GDM1 (cell line): ENCODE data around the gene ALPL.

Source experiments
- DNase-seq: peaks from one replicate; lab custom pipeline; 2025; lab: John Stamatoyannopoulos, UW

The ALPL gene

DNA sequence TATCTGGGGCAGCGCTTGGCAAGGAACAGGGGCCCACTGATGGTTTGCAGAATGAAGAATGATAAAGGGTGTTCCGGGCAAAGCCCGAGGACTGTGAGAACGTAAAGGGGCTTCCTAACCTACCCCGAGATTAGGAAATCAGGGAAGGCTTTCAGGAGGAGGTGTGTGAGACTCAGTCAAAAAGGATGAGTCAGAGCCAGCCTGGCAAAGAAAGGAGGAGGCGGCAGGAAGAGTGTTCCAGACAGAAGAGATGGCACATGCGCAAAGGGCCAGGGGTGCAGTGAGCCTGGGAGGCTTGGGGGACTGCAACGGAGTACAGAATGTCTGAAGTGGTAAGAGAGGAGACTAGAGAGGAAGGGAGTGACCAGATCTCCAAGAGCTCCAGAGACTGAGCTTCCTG lies 89.7 kb downstream of the ALPL start:
- DNase-seq: no peak

- DNase-seq: no peak
Measured at GRCh38 chr1:21599402-21599801, 90.2 kb downstream of the ALPL start.

DNA sequence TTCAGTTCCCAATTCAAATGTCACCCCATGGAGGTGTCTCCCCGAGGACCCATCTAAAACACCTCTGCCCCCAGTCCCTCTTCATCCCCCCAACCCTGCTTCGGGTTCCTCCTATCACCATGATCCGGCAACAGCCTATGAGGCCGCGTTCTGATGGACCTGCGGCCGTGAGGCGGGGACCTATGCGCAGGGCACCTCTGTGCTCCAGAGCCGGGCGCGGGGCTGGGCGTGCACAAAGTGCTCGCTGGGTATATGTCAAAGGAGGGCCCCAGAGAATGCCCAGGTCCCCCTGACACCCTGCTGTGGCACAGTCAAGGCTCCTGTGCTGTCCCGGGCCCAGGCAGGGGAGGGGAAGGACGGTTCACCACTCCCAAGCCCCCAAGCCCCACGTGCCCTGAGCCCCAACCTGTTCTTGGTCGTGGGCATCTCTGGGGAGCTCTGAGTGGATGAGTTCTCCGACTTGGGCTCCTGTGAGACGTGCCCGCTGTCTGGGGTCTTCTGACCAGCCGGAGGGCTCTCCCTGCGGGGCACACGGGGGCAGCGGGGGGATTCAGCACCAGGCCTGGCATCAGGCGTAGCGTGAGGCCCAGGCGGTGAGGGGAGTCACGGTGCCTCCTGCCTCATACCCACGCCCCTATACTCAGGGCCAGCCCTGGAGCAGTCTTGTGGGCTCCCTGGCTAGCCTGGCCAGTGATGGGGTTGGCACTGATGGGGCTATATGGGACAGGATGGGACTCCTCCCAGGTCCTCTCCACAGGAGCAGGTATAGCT lies 92.2 kb downstream of the ALPL start:
- DNase-seq: no peak

DNA sequence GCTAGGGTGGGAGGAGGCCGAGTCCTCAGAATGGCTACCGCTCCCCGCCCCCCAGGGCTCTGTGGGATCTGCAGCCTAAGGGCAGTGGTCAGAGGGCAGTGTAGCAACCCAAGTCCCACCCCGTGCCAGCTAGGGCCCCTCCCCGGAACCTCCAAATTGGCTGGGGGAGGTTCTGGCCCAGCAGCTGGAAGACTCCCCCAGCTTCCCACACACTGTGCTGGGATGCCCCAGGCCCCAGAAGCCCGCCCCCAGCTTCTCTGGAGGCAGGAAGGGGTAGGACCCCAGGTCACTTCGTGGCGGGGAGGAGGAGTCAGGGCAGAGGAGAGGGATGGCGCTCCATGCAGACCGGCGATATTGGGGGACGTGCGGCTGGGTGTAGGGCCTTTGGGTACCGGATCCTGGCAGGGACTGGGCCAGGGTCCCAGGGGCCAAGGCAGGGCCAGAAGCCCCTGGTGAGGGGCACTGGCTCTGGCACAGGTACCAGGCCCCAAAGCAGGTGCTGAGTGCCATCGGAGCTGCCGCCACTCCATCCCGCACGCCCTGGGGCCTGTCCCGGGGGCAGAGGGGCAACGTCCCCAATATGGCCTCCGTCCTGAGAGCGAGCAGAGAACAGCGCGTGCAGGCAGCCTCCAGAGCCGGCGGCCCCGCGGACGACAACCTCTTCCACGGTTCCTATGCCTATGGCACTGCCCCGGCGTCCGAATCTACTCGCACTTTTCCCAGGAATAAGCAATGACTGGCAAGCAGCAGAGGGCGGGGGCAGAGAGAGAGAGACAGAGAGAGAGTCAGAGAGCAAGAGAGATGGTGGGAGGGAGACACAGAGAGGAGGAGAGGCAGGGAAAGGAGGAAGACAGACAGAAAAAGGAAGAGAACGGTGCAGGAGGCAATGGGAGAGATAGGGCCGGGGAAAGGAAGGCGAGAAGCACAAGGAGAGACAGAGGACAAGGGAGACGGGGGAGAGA lies 94.2 kb downstream of the ALPL start:
- no peak for DNase-seq

DNA sequence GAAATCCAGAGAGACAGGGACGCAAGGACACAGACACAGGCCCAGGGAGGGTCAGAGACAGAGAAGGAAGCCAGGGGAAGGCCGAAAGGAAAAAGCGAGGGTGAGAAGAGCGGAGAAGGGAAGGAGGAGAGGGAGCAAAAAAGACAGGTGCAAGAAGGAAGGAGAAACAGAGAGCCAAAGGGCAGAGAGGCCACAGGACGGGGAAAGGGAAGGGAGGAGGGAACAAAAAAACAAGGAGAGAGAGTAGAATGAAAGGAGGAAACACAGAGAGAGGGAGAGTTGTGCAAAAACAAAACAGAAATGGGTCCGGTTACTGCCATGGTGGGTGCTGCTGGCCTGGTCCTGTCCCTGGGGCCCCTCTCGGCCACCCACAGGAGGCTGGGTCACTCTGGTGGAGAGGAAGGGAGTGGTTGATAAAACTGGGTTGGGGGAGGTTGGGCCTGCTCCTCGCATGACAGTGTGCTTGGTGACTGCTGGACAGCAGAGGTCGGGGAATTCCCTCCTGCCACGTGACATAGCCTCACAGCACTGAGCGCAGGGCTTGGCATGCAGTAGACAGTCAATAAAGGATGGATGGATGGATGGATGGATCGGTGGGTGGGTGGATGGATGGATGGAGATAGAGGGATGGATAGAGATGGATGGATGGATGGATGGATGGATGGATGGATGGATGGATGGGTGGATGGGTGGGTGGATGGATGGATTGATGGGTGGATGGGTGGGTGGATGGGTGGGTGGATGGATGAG lies 95.2 kb downstream of the ALPL start:
- DNase-seq: no peak

GRCh38 chr1:21605012-21605715 lies 95.9 kb downstream of the ALPL start:
- no peak for DNase-seq

DNA sequence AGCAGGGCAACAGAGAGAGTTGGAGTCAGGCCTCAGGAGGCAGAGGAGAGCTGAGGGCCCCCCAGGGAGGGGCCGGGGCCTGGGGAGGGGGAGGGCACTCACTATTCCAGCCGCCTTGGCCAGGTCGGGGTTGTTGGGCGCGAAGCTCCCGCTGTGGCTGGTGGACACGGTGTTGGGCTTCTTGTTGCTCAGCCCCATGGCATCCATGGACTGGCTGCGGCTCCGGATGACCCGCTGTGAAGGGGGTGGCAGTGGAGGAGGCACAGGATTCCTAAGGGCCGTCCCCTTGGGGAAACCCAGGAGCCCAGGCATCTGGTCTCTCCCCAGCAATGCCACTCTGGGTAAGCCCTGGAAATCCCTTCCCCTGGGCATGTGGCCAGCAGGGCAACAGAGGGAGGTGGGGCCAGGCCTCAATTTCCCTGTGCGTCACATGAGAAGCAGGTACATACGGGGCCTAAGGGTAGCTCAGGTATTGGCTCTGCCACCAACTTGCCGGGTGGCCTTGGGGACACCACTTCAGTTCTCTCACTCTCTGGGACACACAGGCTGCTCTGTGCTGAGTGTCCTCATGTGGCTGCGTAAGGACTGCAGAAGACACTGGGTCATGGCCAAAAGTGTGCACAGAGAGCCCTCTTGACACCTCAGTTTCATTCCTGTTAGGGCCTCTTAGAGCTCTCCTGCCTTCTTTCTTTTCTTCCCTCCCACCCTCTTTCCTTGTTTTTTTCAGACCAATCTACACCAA lies 96.9 kb downstream of the ALPL start:
- no peak for DNase-seq

DNA sequence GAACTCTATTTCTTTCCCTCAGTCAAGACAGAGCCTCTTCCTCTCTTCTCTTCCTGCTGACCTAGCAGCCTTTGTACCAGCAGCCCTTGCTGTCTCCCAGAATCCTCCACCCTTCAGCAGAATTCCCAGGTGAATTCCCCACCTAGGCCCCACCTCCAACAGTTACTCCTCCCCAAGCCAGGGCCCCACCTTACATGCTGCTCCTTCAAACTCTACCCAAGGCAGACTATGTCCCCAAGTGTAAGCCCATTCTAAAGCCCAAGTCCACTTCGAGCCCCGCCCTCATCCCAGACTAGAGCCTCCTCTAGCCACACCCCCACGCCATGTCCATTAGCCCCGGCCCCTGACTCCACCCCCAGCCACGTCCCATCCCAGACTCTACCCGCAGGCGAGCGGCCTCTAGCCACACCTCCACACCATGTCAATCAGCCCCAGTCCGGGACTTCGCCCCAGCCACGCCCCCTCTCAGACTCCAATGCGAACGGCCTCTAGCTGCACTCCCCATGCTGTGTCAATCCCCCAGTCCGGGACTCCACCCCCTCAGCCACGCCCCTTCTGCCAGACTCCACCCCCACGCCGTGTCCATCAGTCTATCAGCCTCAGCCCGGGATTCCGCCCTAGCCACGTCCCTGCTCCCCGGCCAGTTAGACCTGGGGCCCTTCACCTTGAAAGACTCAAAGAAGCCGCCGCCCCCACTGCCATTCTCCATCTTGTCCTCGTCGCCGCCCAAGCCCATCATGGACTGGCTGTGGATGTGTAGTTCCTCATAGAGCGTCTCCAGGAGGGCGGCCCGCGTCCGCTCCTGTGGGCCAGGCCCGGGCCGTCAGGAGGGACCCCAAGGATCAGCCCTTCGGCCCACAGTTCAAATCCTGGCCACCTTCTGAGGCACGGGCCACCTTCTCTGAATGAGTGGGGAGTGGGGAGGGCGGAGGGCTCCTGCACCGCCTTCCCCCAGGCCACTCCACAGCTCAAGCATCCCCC lies 98.6 kb downstream of the ALPL start:
- no peak for DNase-seq

- DNase-seq: no peak
Measured at GRCh38 chr1:21608798-21609197, 99.6 kb downstream of the ALPL start.

- no peak for DNase-seq
Measured at GRCh38 chr1:21610027-21610426, 100.8 kb downstream of the ALPL start.

DNA sequence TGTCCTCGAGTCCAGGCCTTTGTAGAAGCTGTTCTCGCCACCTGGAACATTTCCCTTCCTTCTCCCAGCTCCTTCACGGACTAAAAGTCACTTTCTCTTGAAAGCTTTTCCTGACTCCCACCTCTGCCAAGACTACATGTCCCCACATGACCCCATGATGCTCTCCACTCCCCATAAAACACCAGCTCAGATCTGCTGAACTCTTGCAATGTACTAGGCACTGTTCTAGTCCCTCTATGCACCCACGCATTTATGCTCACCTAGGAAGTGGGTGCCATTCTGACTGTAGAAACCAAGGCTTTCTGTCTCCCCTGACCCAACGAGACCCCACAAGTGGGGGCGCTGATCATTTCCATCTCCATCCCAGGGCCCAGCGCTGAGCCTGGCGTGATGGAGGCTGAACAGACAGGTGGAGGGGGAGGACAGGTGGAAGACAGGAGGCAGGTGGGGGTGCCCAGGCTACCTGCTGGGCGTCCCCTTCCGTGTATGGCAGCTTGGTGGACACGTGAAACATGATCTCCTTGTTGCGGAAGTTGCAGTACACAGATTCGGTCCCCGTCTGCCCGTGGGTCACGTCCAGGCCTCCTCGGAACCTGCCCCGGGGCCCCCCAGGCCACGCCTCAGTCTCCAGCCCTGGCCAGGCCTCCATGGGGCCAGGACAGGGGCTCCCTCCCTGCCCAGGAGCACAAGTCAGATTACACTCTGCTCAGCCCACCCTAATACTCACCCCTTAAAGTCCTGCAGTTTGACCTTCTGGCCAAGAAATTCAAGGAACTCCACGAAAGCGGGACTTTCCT lies 102.0 kb downstream of the ALPL start:
- DNase-seq: no peak

- DNase-seq: no peak
Measured at GRCh38 chr1:21612057-21612456, 102.8 kb downstream of the ALPL start.

GRCh38 chr1:21613072-21613867 lies 104.0 kb downstream of the ALPL start:
- no peak for DNase-seq

GRCh38 chr1:21614419-21615115 lies 105.3 kb downstream of the ALPL start:
- no peak for DNase-seq

DNA sequence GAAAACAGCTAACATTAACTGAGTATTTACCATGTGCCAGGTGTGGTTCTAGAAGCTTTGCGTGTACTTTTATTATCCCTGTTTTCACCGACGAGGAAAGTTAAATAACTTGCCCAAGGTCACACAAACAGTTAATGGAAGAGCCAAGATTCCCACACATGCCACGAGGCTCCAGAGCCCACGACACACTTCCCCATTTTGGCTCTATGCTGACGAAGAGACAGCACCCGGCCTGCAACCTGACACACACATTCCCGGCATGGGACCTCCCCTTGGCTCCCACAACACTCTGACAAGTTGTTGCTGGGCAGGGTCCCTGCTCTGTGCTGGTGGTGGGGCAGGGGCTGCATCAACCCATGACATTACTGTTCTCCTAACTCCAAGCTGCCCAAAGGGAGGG lies 107.1 kb downstream of the ALPL start:
- no peak for DNase-seq

DNA sequence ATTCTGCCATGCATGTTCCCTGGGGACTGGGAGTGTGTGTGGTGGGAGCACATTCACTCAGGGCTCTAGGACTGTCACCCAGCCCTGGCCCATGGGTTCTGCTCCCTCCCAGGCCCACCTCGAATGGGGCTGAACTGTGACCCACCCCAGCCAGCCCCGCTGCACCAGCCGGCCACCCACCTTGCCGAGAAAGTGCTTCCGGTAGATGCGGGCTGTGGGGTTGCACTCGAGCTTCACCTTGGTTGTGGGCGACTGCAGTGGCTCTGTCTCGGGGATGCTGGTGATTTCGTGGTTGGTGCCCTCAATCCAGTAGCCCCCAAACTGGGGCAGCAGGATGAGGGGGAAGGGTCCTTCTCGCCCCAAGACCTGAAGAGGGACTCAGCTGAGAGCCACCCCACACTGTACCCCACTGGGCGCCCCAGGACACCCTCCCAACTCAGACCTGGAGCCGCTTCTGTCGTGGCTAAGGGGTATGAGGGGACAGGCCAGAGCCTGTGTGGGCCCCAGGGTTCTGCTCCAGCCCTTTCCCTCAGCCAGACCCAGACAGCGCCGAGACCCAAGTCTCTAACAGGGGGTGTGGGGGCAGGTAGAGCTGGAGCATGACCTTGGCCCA lies 108.0 kb downstream of the ALPL start:
- DNase-seq: no peak

DNA sequence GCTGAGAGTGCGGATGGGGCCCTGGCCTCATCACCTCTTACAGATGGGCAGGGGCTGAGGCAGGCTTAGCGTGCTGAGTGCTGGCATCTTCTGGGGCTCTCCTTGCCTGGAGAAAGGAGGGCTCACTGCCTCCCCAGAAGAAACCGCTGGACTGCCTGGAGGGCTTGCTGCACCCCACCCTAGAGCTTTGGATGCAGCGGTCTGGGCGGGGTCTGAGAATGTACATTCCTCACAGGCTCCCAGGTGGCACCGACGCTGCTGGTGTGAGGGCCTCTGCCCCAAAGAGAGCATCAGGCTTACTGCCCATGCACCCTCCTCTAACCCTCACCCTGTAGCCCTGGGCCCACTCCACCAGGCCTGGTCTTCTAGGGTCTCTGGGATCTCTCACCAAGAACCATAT lies 108.8 kb downstream of the ALPL start:
- no peak for DNase-seq
